Neural progenitor cell (in vitro differentiated cells): ENCODE data around the gene MGMT. TPM values are rescaled to one million over a fixed set of nuclear protein-coding genes. Genes with fewer than 3 reads are reported as not detected.

Source experiments
- DNase-seq: peaks from one replicate; pipeline ENCODE4 v3.0.0-alpha.2; 2016; ENCODE audit warnings: low spot score
- H2AFZ ChIP-seq: fragments of 200-600 bp; sonication (generic); replicated peaks from 2 replicates; pipeline ENCODE4 v1.6.1; 2016; ENCODE audit warnings: antibody characterized with exemption
- H3F3A ChIP-seq: fragments of 200-600 bp; sonication (generic); 2 replicates; pipeline ENCODE4 v1.6.1; 2016; ENCODE audit warnings: antibody characterized with exemption, low read depth
- H3K27ac ChIP-seq: fragments of 200-600 bp; sonication (generic); 2 replicates; pipeline ENCODE4 v1.5.1; 2016; ENCODE audit warnings: mild to moderate bottlenecking
- H3K27me3 ChIP-seq: fragments of 200-600 bp; sonication (generic); 2 replicates; pipeline ENCODE4 v1.6.1; 2016; ENCODE audit warnings: mild to moderate bottlenecking, moderate library complexity
- H3K36me3 ChIP-seq: fragments of 200-600 bp; sonication (generic); 2 replicates; pipeline ENCODE4 v1.5.1; 2016
- H3K4me1 ChIP-seq: fragments of 200-600 bp; sonication (generic); 2 replicates; pipeline ENCODE4 v1.6.1; 2016; ENCODE audit warnings: mixed run types
- H3K4me2 ChIP-seq: fragments of 200-600 bp; sonication (generic); 2 replicates; pipeline ENCODE4 v1.6.1; 2016
- H3K4me3 ChIP-seq: fragments of 200-600 bp; sonication (generic); 2 replicates; pipeline ENCODE4 v1.5.1; 2016
- H3K79me2 ChIP-seq: fragments of 200-600 bp; sonication (generic); 2 replicates; pipeline ENCODE4 v1.6.1; 2016; ENCODE audit warnings: low read depth
- H3K9ac ChIP-seq: fragments of 200-600 bp; sonication (generic); 2 replicates; pipeline ENCODE4 v1.6.1; 2016
- H3K9me3 ChIP-seq: fragments of 200-600 bp; sonication (generic); 2 replicates; pipeline ENCODE4 v1.5.1; 2016; ENCODE audit warnings: low read depth
- H4K20me1 ChIP-seq: fragments of 200-600 bp; sonication (generic); 2 replicates; pipeline ENCODE4 v1.6.1; 2016; ENCODE audit warnings: low read depth
- H3K27ac Mint-ChIP-seq: 3 replicates; pipeline ENCODE4 v1.8.0; 2021; ENCODE audit warnings: mixed read lengths
- H3K27me3 Mint-ChIP-seq: 2 replicates; pipeline ENCODE4 v1.8.0; 2022; ENCODE audit warnings: low read depth, mild to moderate bottlenecking, inconsistent platforms, moderate library complexity, mixed read lengths; ENCODE audit not compliant: insufficient read depth
- H3K36me3 Mint-ChIP-seq: 3 replicates; pipeline ENCODE4 v1.8.0; 2021; ENCODE audit warnings: mixed read lengths
- H3K4me1 Mint-ChIP-seq: 3 replicates; pipeline ENCODE4 v1.8.0; 2021; ENCODE audit warnings: mixed read lengths
- H3K4me3 Mint-ChIP-seq: 3 replicates; pipeline ENCODE4 v1.8.0; 2021; ENCODE audit warnings: mild to moderate bottlenecking, moderate library complexity, mixed read lengths
- H3K9me3 Mint-ChIP-seq: 3 replicates; pipeline ENCODE4 v1.8.0; 2020; ENCODE audit warnings: mixed read lengths
- CTCF ChIP-seq: fragments of 200-600 bp; sonication (generic); IDR thresholded peaks from 2 replicates; pipeline ENCODE4 v1.5.1; 2017; ENCODE audit warnings: antibody characterized with exemption, mild to moderate bottlenecking
- EZH2 ChIP-seq: fragments of 200-600 bp; sonication (generic); IDR thresholded peaks from 2 replicates; pipeline ENCODE4 v1.6.1; 2017; ENCODE audit warnings: antibody characterized with exemption, mild to moderate bottlenecking, moderate library complexity
- EZH2phosphoT487 ChIP-seq: fragments of 200-600 bp; sonication (generic); IDR thresholded peaks from 2 replicates; pipeline ENCODE4 v1.6.1; 2017; ENCODE audit warnings: antibody characterized with exemption
- total RNA-seq: library from RNA; depleted of rRNA; stranded (reverse); fragments of >200 nt; gene quantifications from 2 replicates; pipeline ENCODE4 v1.2.3, GENCODE V29; 2015; ENCODE audit warnings: low replicate concordance

The MGMT gene
- total RNA-seq, 1 donor from 2014 or later: 17.5 TPM

- Histone ChIP-seq H4K20me1 (no peaks in the 10 kb centered on the region), H3K4me2 (no peak overlapping the region), H3K27me3 (no peaks in the 10 kb centered on the region), H2AFZ (no peak overlapping the region), H3F3A (peaks cover 8% of the 10 kb centered on the region), H3K4me1 (peaks cover 12% of the 10 kb centered on the region), H3K27ac (no peak overlapping the region), H3K79me2 (no peaks in the 10 kb centered on the region), H3K9ac (no peak overlapping the region), H3K9me3 (peaks cover 15% of the 10 kb centered on the region), H3K36me3 (peaks cover 6% of the 10 kb centered on the region), H3K4me3 (no peak overlapping the region)
- peaks cover 2% of the 10 kb centered on the region for H3K36me3 Mint-ChIP-seq
- no peak for DNase-seq
- H3K27ac Mint-ChIP-seq: no peak overlapping the region
- no peaks in the 10 kb centered on the region for H3K4me1 Mint-ChIP-seq
- TF ChIP-seq EZH2phosphoT487: no peak
- TF ChIP-seq EZH2: no peak
- no peak for TF ChIP-seq CTCF
- H3K9me3 Mint-ChIP-seq: peaks cover 22% of the 10 kb centered on the region
- peaks cover 6% of the 10 kb centered on the region for H3K27me3 Mint-ChIP-seq
- no peak overlapping the region for H3K4me3 Mint-ChIP-seq
These were observed 287.4 kb downstream of the MGMT start for GRCh38 chr10:129754211-129755050.

GRCh38 chr10:129755158-129755591, 288.1 kb downstream of the MGMT start:
- H3K4me3 Mint-ChIP-seq: no peak overlapping the region
- H3K4me1 ChIP-seq: peaks cover 12% of the 10 kb centered on the region
- peaks cover 9% of the 10 kb centered on the region for H3K9me3 ChIP-seq
- no peak overlapping the region for H3K27ac Mint-ChIP-seq
- H3K27me3 ChIP-seq: no peaks in the 10 kb centered on the region
- peaks cover 6% of the 10 kb centered on the region for H3K27me3 Mint-ChIP-seq
- no peak overlapping the region for H3K27ac ChIP-seq
- H3K4me3 ChIP-seq: no peak overlapping the region
- peaks cover 6% of the 10 kb centered on the region for H3K36me3 ChIP-seq
- no peaks in the 10 kb centered on the region for H3K4me1 Mint-ChIP-seq
- H3K4me2 ChIP-seq: no peak overlapping the region
- no peak overlapping the region for H2AFZ ChIP-seq
- H3K9ac ChIP-seq: no peak overlapping the region
- TF ChIP-seq EZH2phosphoT487: no peak
- TF ChIP-seq CTCF: no peak
- no peak for TF ChIP-seq EZH2
- H3K9me3 Mint-ChIP-seq: peaks cover 21% of the 10 kb centered on the region
- H4K20me1 ChIP-seq: no peaks in the 10 kb centered on the region
- no peak for DNase-seq
- no peaks in the 10 kb centered on the region for H3K79me2 ChIP-seq
- peaks cover 8% of the 10 kb centered on the region for H3F3A ChIP-seq
- peaks cover 2% of the 10 kb centered on the region for H3K36me3 Mint-ChIP-seq

GRCh38 chr10:129755621-129756020, 288.6 kb downstream of the MGMT start:
- Histone ChIP-seq H3K9me3 (peaks cover 9% of the 10 kb centered on the region), H3F3A (peaks cover 8% of the 10 kb centered on the region), H3K4me2 (no peak overlapping the region), H3K9ac (no peak overlapping the region), H2AFZ (no peak overlapping the region), H3K4me1 (peaks cover 12% of the 10 kb centered on the region), H3K79me2 (no peaks in the 10 kb centered on the region), H3K36me3 (peaks cover 6% of the 10 kb centered on the region), H3K4me3 (no peak overlapping the region), H3K27ac (no peak overlapping the region), H3K27me3 (no peaks in the 10 kb centered on the region), H4K20me1 (no peaks in the 10 kb centered on the region)
- TF ChIP-seq EZH2phosphoT487: no peak
- TF ChIP-seq EZH2: no peak
- no peak for TF ChIP-seq CTCF
- peaks cover 20% of the 10 kb centered on the region for H3K9me3 Mint-ChIP-seq
- no peak overlapping the region for H3K27ac Mint-ChIP-seq
- no peaks in the 10 kb centered on the region for H3K4me1 Mint-ChIP-seq
- no peak for DNase-seq
- no peak overlapping the region for H3K4me3 Mint-ChIP-seq
- H3K36me3 Mint-ChIP-seq: peaks cover 3% of the 10 kb centered on the region
- peaks cover 6% of the 10 kb centered on the region for H3K27me3 Mint-ChIP-seq
